ENCODE results near the gene FGF18.
"Not testable (repeated sequence)": the region's sequence is repeated elsewhere in the genome, so short reads cannot be mapped to it uniquely, and the experiment has no call there.

The FGF18 gene

GRCh38 chr5:171418982-171419687 lies at the start of gene FGF18:
Gene FGF18, plus strand, starts transcription at chr5:171419647. Its CDS starts 553 bp downstream, at chr5:171420200.
- peak; percentile 26 for DNase-seq (ENCODE audit: low read depth)

GRCh38 chr5:171369898-171370297 lies 49.5 kb upstream of the FGF18 start:
- no peak for DNase-seq (ENCODE audit: low read depth)

- not testable (repeated sequence) for DNase-seq (ENCODE audit: low read depth)
Observed at GRCh38 chr5:171370881-171371280, 48.6 kb upstream of the FGF18 start.

GRCh38 chr5:171371326-171371725 lies 48.1 kb upstream of the FGF18 start:
- DNase-seq (ENCODE audit: low read depth): no peak

- no peak for DNase-seq (ENCODE audit: low read depth)
Observed at GRCh38 chr5:171379961-171380360, 39.5 kb upstream of the FGF18 start.

- not testable (repeated sequence) for DNase-seq (ENCODE audit: low read depth)
Observed at GRCh38 chr5:171384416-171384815, 35.0 kb upstream of the FGF18 start.

GRCh38 chr5:171384999-171385398 lies 34.4 kb upstream of the FGF18 start:
- not testable (repeated sequence) for DNase-seq (ENCODE audit: low read depth)

GRCh38 chr5:171386006-171386671 lies 33.3 kb upstream of the FGF18 start:
- DNase-seq (ENCODE audit: low read depth): no peak

- no peak for DNase-seq (ENCODE audit: low read depth)
Observed at GRCh38 chr5:171386861-171387344, 32.5 kb upstream of the FGF18 start.

- peak; percentile 97 for DNase-seq (ENCODE audit: low read depth)
Observed at GRCh38 chr5:171387345-171387969, 32.0 kb upstream of the FGF18 start, which contains the start of gene NPM1. Gene NPM1, plus strand, starts transcription at chr5:171387849. Its CDS starts 100 bp downstream, at chr5:171387949.

- DNase-seq (ENCODE audit: low read depth): peak; percentile 79
Observed at GRCh38 chr5:171387970-171388815, 31.3 kb upstream of the FGF18 start.

GRCh38 chr5:171388816-171389168 lies 30.7 kb upstream of the FGF18 start:
- no peak for DNase-seq (ENCODE audit: low read depth)

GRCh38 chr5:171390883-171391677 lies 28.4 kb upstream of the FGF18 start:
- DNase-seq (ENCODE audit: low read depth): no peak

- DNase-seq (ENCODE audit: low read depth): no peak
Observed at GRCh38 chr5:171391996-171392577, 27.4 kb upstream of the FGF18 start.

- DNase-seq (ENCODE audit: low read depth): no peak
Observed at GRCh38 chr5:171392585-171393159, 26.8 kb upstream of the FGF18 start.

GRCh38 chr5:171395042-171395441 lies 24.4 kb upstream of the FGF18 start:
- no peak for DNase-seq (ENCODE audit: low read depth)

- DNase-seq (ENCODE audit: low read depth): not testable (repeated sequence)
Observed at GRCh38 chr5:171396583-171396982, 22.9 kb upstream of the FGF18 start.

GRCh38 chr5:171397190-171397589 lies 22.3 kb upstream of the FGF18 start:
- no peak for DNase-seq (ENCODE audit: low read depth)

GRCh38 chr5:171397599-171397998 lies 21.8 kb upstream of the FGF18 start:
- no peak for DNase-seq (ENCODE audit: low read depth)

GRCh38 chr5:171398660-171399059 lies 20.8 kb upstream of the FGF18 start:
- DNase-seq (ENCODE audit: low read depth): not testable (repeated sequence)

All from activated T-cell treated with anti-CD3 and anti-CD28 coated beads for 48 hours (primary cell).